Effector memory CD4-positive, alpha-beta T cell (primary cell): ENCODE measurements around the gene TUT1.
A peak's percentile ranks its signal among the peaks of the same experiment; 100 is the strongest.
"Not testable (repeated sequence)": the region's sequence is repeated elsewhere in the genome, so short reads cannot be mapped to it uniquely, and the experiment has no call there.

Experiments used
- DNase-seq, 3 donors: peaks; one replicate each; pipeline ENCODE4 v3.0.0-alpha.2; 2020
- H3K27ac ChIP-seq: 2 replicates; pipeline ENCODE4 v1.7.0; 2013; ENCODE audit warnings: mild to moderate bottlenecking, low read length, moderate library complexity; ENCODE audit not compliant: insufficient read depth, poor library complexity, severe bottlenecking
- H3K27me3 ChIP-seq: replicated peaks from 2 replicates; pipeline ENCODE4 v1.7.0; 2013; ENCODE audit warnings: mild to moderate bottlenecking, low read length; ENCODE audit not compliant: insufficient read depth, control insufficient read depth, poor library complexity, severe bottlenecking
- H3K36me3 ChIP-seq: 2 replicates; pipeline ENCODE4 v1.7.0; 2013; ENCODE audit warnings: mild to moderate bottlenecking, low read length, moderate library complexity; ENCODE audit not compliant: control insufficient read depth, insufficient read depth
- H3K4me1 ChIP-seq: 2 replicates; pipeline ENCODE4 v1.7.0; 2013; ENCODE audit warnings: low read length, mild to moderate bottlenecking; ENCODE audit not compliant: control insufficient read depth, insufficient read depth, poor library complexity, severe bottlenecking
- H3K4me3 ChIP-seq: 2 replicates; pipeline ENCODE4 v1.7.0; 2013; ENCODE audit warnings: low read length, low read depth, mild to moderate bottlenecking; ENCODE audit not compliant: insufficient read depth, poor library complexity, severe bottlenecking
- H3K9me3 ChIP-seq: 2 replicates; pipeline ENCODE4 v1.7.0; 2013; ENCODE audit warnings: mild to moderate bottlenecking, low read length, moderate library complexity; ENCODE audit not compliant: control insufficient read depth

TUT1 gene

DNA sequence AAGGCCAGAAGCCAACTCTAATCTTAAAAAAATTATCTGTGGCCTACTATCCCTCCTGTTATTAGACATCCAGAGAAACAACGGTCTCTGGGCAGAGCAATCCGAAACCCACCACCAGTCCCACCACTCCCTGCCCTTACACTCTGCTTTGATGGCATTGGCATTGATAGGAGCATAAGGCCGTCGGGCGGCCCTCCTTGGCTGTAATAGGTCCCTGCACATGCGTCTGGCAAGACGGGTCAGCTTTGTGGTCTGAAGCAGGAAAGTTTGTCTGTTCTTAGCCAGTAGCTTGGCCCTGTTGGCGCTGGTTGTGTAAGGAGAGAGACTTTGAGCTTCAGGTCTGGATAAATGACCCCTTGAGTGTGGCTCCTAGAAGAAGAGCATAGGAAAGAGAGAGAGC is 3.8 kb upstream of the TUT1 start:
- Histone ChIP-seq H3K27me3 (no peaks in the 10 kb centered on the region), H3K27ac (no peak overlapping the region), H3K36me3 (peaks cover 50% of the 10 kb centered on the region), H3K4me1 (peaks cover 35% of the 10 kb centered on the region), H3K4me3 (no peak overlapping the region), H3K9me3 (no peaks in the 10 kb centered on the region)
- DNase-seq = no peak

DNA sequence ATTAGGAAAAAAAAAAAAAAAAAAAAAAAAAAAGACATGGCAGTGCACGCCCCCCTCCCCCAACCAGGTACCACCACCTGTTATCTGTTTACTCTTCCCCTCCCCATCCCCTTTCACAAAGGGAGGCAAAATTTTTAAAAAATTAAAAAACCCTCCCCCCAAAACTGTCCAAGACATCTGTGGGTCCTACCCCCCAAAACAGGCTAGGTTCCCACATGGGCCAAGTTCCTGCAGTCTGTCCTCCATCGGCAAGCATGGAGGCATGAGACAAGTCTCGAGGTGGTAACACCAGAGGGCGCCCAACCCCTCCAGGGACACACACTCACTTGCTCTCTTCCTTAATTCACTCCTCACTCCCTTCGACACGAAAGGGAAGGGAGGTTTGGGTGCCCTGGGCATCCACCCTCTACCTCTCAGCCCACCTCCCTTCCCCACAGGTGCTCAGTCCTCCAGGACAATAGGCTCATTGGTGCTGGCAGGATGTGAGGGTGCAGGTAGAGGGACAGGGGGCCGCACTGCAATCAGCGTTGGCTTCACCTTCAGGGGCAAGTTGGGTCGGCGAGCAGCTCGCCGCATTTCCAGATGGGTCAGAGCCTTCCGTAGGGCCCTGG is 2.2 kb upstream of the TUT1 start:
- Histone ChIP-seq H3K27ac (peak overlapping the region; percentile 6), H3K4me1 (peaks cover 25% of the 10 kb centered on the region), H3K9me3 (no peaks in the 10 kb centered on the region), H3K27me3 (no peaks in the 10 kb centered on the region), H3K36me3 (peaks cover 48% of the 10 kb centered on the region), H3K4me3 (no peak overlapping the region)
- DNase-seq = peak; percentile 45 to 68 (median 58)

DNA sequence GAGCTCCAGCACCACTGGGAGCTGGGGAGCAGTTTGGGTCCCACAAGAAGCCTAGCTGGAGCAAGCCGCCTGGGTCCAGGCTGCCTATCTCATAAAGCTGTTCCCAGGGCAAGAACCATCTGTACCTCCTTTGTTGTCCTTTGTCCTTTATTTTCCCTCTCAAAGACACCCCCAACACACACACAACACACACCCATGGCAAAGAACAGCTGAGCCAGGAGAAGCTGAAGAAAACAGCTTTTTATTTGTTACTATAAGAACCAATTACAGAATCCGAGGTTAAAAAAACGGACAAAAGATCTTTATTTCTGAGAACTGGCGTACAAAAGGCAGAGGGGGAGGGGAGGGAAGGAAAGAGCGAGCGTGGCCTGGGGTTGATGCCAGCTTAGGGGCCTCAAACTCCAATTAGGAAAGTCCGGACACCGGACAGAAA is 1.7 kb upstream of the TUT1 start:
- Histone ChIP-seq H3K4me1 (peaks cover 20% of the 10 kb centered on the region), H3K27me3 (no peaks in the 10 kb centered on the region), H3K4me3 (no peak overlapping the region), H3K9me3 (no peaks in the 10 kb centered on the region), H3K36me3 (peaks cover 43% of the 10 kb centered on the region), H3K27ac (peak overlapping the region; percentile 89)
- no peak for DNase-seq

DNA sequence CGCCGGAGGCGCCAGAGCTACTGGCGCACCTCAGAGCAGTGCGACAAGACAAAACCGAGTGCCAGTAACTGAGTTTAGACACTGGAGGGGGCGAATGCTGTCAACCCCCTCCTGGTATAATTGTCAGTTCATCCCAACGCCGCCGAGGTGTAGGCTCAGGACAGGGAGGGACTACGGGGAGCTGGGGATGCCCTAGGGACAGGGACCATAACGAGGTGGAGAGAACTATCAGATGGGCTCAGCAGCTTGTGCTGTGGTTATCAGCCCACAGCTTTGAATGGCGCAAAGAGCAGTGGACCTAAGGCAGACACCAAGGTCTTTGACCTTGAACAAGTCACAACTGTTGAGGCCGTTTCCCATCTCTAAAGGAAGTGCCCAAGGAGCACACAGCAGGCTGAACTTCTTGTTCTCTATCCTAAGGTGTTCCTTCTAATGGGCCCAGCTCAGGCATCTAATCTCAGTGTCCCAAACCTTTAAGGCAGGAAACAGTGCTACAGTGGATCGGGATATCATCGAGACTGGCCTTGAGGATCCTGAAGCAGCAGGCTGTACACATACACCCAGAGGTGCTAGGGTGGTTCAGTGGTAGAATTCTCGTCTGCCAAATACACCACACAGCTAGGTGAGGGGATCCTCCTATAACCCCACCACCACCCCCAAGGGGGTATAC is 958 bp upstream of the TUT1 start:
- peak overlapping the region; percentile 89 for H3K27ac ChIP-seq
- H3K27me3 ChIP-seq = no peaks in the 10 kb centered on the region
- DNase-seq = no peak
- H3K36me3 ChIP-seq = peaks cover 35% of the 10 kb centered on the region
- peaks cover 20% of the 10 kb centered on the region for H3K4me1 ChIP-seq
- no peaks in the 10 kb centered on the region for H3K9me3 ChIP-seq
- peak overlapping the region; percentile 57 for H3K4me3 ChIP-seq

DNA sequence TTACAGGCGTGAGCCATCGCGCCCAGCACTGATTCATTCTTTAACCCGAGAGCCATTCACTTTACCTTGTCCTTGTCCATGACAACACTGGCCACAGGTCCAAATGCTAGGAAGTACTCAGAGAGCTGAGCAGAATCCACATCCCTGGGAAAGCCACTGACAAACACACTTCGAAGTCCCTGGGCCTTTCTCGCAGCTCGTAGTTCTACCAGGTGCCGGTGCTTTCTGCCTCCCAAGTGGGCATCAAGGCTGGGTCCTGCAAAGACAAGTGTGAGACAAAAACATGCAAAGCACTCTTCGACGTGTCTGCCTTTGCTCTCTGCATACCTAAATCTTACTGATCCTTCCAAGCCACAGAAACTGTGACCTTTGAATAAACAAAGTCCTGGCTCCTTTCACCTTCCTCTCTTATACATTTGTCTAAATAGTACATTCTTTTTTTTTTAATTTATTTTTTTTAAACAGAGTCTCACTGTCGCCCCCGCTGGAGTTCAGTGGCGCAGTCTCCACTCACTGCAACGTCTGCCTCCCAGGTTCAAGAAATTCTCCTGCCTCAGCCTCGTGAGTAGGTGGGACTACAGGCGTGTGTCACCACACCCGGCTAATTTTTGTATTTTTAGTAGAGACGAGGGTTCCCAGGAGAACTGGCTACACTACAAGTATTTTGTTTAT is 2.2 kb downstream of the TUT1 start:
- Histone ChIP-seq H3K27me3 (no peaks in the 10 kb centered on the region), H3K36me3 (peaks cover 18% of the 10 kb centered on the region), H3K4me1 (peaks cover 20% of the 10 kb centered on the region), H3K27ac (no peak overlapping the region), H3K9me3 (no peaks in the 10 kb centered on the region), H3K4me3 (no peak overlapping the region)
- no peak for DNase-seq

DNA sequence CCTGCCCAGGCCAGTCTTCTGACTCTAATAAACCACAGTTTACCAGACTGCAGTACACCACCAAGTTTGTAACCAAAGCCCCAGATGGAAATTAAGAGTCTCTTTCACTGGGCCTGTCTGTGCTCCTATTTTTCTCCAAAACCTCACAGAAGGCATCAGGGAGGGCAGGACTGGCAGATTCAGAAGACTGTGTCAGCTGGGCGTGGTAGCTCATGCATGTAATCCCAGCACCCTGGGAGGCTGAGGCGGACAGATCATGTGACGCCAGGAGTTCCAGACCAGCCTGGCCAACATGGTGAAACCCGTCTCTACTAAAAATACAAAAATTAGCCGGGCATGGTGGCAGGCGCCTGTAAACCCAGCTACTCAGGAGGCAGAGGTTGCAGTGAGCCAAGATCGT is 6.0 kb downstream of the TUT1 start:
- H3K4me3 ChIP-seq, H3K4me1 ChIP-seq, DNase-seq, H3K9me3 ChIP-seq, H3K27ac ChIP-seq, H3K27me3 ChIP-seq: not testable (repeated sequence)
- H3K36me3 ChIP-seq = peaks cover 30% of the 10 kb centered on the region

DNA sequence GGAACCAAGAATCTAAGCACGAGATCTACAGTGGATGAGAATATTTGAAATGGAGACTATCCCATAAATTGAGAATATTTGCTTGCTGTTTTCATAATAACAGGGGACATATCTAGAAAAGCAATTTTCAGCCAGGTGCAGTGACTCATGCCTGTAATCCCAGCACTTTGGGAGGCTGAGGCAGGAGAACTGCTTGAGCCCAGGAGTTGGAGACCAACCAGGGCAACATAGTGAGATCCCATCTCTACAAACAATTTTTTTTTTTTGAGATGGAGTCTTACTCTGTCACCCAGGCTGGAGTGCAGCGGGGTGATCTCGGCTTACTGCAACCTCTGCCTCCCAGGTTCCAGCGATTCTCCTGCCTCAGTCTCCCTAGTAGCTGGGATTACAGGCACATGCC is 9.6 kb downstream of the TUT1 start:
- not testable (repeated sequence) for H3K27me3 ChIP-seq, DNase-seq, H3K27ac ChIP-seq, H3K4me3 ChIP-seq, H3K4me1 ChIP-seq, H3K9me3 ChIP-seq
- H3K36me3 ChIP-seq = peaks cover 48% of the 10 kb centered on the region

DNA sequence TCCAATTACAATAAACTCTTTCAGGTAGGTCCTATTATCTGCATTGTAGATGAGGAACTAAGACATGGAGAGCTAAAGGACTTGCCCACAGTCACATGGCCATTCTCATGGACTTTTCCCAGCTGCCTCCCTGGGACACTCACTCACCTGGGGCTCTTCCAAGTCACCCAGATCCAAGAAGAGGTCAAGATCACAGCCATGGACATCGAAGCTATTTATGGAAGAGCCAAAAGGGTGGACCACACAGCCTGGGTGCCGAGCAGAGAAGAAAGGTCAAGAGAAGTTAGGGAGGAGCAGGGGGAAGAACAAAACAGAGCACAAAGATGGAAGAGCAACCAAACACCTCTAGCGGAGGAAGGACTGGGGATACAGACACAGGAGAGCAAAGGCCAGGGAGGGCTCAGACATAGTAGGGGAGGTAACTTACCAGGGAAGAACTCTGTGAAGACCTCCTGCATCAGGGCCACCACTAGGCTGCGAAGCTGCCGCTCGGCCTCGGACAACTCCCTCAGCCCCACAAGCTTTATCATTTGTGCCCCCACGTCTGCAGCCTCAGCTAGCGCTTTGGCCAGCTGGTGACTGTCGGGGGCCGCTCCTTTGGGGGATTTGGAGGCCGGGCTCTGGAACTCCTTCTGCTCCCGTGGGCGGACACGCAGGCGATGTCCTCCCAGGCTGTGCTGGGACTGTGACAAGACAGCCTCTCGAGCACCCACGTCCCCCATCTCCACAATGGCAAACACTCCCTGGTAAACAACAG is 10.2 kb downstream of the TUT1 start:
- Histone ChIP-seq H3K27ac (no peak overlapping the region), H3K4me3 (no peak overlapping the region), H3K27me3 (no peaks in the 10 kb centered on the region), H3K36me3 (peaks cover 46% of the 10 kb centered on the region), H3K9me3 (no peaks in the 10 kb centered on the region), H3K4me1 (no peaks in the 10 kb centered on the region)
- DNase-seq = no peak

DNA sequence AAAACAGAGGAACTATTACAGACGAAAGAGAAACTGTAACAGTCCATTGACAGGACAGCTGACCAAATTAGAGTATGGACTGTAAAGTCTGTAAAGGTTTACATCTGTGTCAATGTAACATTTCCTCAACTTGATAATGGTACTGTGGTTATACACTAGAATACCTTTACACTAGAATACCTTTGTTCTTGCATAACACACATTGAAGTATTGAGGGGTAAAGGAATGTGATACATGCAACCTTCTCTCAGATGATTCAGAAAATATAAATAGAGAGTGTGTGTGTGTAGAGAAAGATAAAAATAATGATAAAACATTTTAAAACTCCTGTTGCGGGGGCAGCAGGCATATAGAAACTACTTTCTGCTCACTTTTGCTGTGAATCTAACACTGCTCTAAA is 12.1 kb downstream of the TUT1 start:
- H3K36me3 ChIP-seq = peaks cover 36% of the 10 kb centered on the region

DNA sequence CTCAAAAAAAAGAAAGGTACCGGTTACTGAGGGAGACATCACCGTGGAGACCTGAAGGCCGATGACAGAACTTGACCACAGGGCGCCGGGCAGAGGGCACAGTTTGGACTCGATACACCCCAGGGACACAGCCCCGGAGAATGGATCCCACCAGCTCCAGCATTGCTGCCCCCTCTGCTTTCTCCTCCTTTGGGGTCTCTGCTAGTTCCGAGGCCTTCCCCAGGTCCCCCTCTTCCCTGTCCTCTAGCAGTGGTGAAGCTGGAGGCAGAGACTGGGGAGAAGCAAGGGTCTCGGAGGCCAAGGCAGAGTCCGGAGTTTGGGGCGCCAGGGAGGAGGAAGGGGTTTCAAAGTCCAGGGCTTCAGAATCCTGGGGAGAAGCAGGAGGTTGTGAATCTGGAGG is 12.8 kb downstream of the TUT1 start:
- H3K4me3 ChIP-seq = no peak overlapping the region
- no peaks in the 10 kb centered on the region for H3K27me3 ChIP-seq
- no peaks in the 10 kb centered on the region for H3K4me1 ChIP-seq
- no peaks in the 10 kb centered on the region for H3K9me3 ChIP-seq
- H3K36me3 ChIP-seq = peaks cover 34% of the 10 kb centered on the region
- no peak overlapping the region for H3K27ac ChIP-seq
- DNase-seq = no peak

More for the DNA sequence above, 12.1 kb downstream of the TUT1 start:
- DNase-seq = no peak
- Histone ChIP-seq H3K27ac (no peak overlapping the region), H3K9me3 (no peaks in the 10 kb centered on the region), H3K27me3 (no peaks in the 10 kb centered on the region), H3K4me1 (no peaks in the 10 kb centered on the region), H3K4me3 (no peak overlapping the region)
